ENCODE results near the gene ZNF207.

DNA sequence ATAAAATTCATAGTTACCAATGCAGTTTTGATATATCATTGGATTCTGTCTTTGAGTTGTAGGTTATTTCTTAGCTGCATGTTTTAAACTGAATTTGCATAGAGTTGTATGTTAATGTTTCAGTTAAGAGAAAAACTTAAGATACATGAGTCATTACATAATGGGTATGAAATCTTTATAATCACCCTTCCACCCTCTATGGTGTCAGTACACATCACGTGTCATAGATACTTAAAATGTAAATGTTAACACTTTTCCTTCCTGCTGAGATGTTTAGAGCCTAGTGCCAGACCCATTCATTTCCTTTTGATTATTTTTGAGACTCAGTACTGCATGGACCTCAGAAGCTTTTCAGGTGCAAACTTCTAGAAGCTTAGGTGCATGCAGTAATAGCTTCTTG is 20.5 kb downstream of the ZNF207 start:
- TF ChIP-seq MYB (IDR thresholded peaks at IDR 0.05; ENCODE audit: borderline replicate concordance, low read depth, low read length) = no peak
- TF ChIP-seq POLR2AphosphoS5 (IDR thresholded peaks at IDR 0.05; ENCODE audit: low read length) = no peak
- TF ChIP-seq, protein P1, sequence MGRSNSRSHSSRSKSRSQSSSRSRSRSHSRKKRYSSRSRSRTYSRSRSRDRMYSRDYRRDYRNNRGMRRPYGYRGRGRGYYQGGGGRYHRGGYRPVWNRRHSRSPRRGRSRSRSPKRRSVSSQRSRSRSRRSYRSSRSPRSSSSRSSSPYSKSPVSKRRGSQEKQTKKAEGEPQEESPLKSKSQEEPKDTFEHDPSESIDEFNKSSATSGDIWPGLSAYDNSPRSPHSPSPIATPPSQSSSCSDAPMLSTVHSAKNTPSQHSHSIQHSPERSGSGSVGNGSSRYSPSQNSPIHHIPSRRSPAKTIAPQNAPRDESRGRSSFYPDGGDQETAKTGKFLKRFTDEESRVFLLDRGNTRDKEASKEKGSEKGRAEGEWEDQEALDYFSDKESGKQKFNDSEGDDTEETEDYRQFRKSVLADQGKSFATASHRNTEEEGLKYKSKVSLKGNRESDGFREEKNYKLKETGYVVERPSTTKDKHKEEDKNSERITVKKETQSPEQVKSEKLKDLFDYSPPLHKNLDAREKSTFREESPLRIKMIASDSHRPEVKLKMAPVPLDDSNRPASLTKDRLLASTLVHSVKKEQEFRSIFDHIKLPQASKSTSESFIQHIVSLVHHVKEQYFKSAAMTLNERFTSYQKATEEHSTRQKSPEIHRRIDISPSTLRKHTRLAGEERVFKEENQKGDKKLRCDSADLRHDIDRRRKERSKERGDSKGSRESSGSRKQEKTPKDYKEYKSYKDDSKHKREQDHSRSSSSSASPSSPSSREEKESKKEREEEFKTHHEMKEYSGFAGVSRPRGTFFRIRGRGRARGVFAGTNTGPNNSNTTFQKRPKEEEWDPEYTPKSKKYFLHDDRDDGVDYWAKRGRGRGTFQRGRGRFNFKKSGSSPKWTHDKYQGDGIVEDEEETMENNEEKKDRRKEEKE (IDR thresholded peaks at IDR 0.05) = no peak
- no peak for TF ChIP-seq CTCF (IDR thresholded peaks at IDR 0.05 in 2 of 3, conservative IDR thresholded peaks at IDR 0.05 in 1 of 3; ENCODE audit: control insufficient read depth in 2 of 3, extremely low read depth in 1 of 3, insufficient read depth in 1 of 3, low read depth in 3 of 3, low read length in 3 of 3)
- TF ChIP-seq ESRRA (IDR thresholded peaks at IDR 0.05; ENCODE audit: low read length) = no peak
- no peak for TF ChIP-seq RAD21 (IDR thresholded peaks at IDR 0.05; ENCODE audit: insufficient read depth, low read depth, low read length)
- TF ChIP-seq ZBTB40 (IDR thresholded peaks at IDR 0.05; ENCODE audit: borderline replicate concordance) = no peak
- TF ChIP-seq, protein P2, sequence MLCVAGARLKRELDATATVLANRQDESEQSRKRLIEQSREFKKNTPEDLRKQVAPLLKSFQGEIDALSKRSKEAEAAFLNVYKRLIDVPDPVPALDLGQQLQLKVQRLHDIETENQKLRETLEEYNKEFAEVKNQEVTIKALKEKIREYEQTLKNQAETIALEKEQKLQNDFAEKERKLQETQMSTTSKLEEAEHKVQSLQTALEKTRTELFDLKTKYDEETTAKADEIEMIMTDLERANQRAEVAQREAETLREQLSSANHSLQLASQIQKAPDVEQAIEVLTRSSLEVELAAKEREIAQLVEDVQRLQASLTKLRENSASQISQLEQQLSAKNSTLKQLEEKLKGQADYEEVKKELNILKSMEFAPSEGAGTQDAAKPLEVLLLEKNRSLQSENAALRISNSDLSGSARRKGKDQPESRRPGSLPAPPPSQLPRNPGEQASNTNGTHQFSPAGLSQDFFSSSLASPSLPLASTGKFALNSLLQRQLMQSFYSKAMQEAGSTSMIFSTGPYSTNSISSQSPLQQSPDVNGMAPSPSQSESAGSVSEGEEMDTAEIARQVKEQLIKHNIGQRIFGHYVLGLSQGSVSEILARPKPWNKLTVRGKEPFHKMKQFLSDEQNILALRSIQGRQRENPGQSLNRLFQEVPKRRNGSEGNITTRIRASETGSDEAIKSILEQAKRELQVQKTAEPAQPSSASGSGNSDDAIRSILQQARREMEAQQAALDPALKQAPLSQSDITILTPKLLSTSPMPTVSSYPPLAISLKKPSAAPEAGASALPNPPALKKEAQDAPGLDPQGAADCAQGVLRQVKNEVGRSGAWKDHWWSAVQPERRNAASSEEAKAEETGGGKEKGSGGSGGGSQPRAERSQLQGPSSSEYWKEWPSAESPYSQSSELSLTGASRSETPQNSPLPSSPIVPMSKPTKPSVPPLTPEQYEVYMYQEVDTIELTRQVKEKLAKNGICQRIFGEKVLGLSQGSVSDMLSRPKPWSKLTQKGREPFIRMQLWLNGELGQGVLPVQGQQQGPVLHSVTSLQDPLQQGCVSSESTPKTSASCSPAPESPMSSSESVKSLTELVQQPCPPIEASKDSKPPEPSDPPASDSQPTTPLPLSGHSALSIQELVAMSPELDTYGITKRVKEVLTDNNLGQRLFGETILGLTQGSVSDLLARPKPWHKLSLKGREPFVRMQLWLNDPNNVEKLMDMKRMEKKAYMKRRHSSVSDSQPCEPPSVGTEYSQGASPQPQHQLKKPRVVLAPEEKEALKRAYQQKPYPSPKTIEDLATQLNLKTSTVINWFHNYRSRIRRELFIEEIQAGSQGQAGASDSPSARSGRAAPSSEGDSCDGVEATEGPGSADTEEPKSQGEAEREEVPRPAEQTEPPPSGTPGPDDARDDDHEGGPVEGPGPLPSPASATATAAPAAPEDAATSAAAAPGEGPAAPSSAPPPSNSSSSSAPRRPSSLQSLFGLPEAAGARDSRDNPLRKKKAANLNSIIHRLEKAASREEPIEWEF (IDR thresholded peaks at IDR 0.05; ENCODE audit: insufficient replicate concordance, low read depth, low read length) = no peak
- TF ChIP-seq BRCA1 (IDR thresholded peaks at IDR 0.05; ENCODE audit: low read depth, low read length) = no peak
- TF ChIP-seq, protein P3, sequence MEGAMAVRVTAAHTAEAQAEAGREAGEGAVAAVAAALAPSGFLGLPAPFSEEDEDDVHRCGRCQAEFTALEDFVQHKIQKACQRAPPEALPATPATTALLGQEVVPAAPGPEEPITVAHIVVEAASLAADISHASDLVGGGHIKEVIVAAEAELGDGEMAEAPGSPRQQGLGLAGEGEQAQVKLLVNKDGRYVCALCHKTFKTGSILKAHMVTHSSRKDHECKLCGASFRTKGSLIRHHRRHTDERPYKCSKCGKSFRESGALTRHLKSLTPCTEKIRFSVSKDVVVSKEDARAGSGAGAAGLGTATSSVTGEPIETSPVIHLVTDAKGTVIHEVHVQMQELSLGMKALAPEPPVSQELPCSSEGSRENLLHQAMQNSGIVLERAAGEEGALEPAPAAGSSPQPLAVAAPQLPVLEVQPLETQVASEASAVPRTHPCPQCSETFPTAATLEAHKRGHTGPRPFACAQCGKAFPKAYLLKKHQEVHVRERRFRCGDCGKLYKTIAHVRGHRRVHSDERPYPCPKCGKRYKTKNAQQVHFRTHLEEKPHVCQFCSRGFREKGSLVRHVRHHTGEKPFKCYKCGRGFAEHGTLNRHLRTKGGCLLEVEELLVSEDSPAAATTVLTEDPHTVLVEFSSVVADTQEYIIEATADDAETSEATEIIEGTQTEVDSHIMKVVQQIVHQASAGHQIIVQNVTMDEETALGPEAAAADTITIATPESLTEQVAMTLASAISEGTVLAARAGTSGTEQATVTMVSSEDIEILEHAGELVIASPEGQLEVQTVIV (IDR thresholded peaks at IDR 0.05; ENCODE audit: borderline replicate concordance, partially characterized antibody) = no peak
- no peak for TF ChIP-seq POLR2A (IDR thresholded peaks at IDR 0.05; ENCODE audit: low read depth, low read length)
- TF ChIP-seq SIN3A (IDR thresholded peaks at IDR 0.05; ENCODE audit: low read depth, low read length) = no peak
- no peak for TF ChIP-seq EP300 (IDR thresholded peaks at IDR 0.05; ENCODE audit: borderline replicate concordance in 1 of 2, control insufficient read depth in 1 of 2, low read depth in 2 of 2, low read length in 2 of 2)
- no peak for TF ChIP-seq RB1 (IDR thresholded peaks at IDR 0.05; ENCODE audit: borderline replicate concordance)
